Measurements from ENCODE around the gene DSCAM. TPM values are rescaled to one million over a fixed set of nuclear protein-coding genes. Genes with fewer than 3 reads are reported as not detected.
A peak's percentile ranks its signal among the peaks of the same experiment; 100 is the strongest.

Gene DSCAM
- total RNA-seq, 1 donor from 2014 or later: not detected

DNA sequence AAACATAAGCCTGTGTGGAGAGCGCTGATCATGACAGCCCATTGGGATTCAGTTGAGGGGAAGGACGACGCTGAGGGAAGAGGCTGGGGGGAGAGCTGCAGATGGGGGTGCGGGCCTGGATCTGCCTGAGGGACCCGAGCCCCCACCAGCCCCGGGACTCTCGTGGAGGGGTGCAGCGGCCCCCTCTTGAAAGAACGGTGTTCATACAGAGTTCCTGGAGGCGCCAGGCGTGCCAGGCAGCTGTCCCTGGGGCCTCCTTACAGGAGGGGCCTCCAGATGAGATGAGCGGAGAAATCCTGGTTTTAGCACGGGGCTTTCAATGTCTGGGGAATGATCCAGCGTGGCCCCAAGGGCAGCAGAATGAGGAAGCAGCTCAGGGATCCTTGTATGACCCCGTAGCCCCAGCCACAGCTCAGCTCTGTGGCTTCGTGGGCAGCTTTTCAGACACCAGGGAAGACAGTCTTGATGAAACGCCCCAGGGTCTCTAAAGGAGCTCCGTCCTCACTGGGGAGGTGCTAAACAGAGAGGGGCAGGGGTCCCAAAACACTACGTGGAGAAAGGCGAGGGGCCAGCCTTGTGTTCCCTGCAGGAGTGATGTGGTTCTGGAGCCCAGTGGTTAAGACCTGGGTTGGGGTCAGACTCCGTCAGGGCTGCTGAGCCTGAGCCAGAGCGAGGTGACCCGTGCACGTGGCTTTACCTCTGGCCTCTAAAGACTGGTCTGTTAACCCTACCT lies 7.2 kb upstream of the DSCAM start:
- H3F3A ChIP-seq (ENCODE audit: low read depth): no peaks in the 10 kb centered on the region
- Mint-ChIP-seq H3K4me1 (no peaks in the 10 kb centered on the region), H3K36me3 (no peaks in the 10 kb centered on the region), H3K4me3 (no peak overlapping the region), H3K27me3 (ENCODE audit: insufficient read depth, low read depth) (peaks cover 1% of the 10 kb centered on the region), H3K9me3 (no peaks in the 10 kb centered on the region), H3K27ac (no peak overlapping the region)
- no peak overlapping the region for H3K4me3 ChIP-seq
- no peak overlapping the region for H3K9ac ChIP-seq
- H3K9me3 ChIP-seq (ENCODE audit: low read depth): no peaks in the 10 kb centered on the region
- no peaks in the 10 kb centered on the region for H3K27me3 ChIP-seq
- H3K36me3 ChIP-seq: no peaks in the 10 kb centered on the region
- no peaks in the 10 kb centered on the region for H3K79me2 ChIP-seq (ENCODE audit: low read depth)
- no peak for DNase-seq (ENCODE audit: low spot score)
- H3K27ac ChIP-seq: no peak overlapping the region
- TF ChIP-seq EZH2phosphoT487 (IDR thresholded peaks at IDR 0.05) (no peak), CTCF (IDR thresholded peaks at IDR 0.05) (no peak), EZH2 (IDR thresholded peaks at IDR 0.05) (no peak)
- no peaks in the 10 kb centered on the region for H3K4me1 ChIP-seq
- no peaks in the 10 kb centered on the region for H4K20me1 ChIP-seq (ENCODE audit: low read depth)
- H3K4me2 ChIP-seq: no peak overlapping the region
- no peak overlapping the region for H2AFZ ChIP-seq (replicated peaks)

DNA sequence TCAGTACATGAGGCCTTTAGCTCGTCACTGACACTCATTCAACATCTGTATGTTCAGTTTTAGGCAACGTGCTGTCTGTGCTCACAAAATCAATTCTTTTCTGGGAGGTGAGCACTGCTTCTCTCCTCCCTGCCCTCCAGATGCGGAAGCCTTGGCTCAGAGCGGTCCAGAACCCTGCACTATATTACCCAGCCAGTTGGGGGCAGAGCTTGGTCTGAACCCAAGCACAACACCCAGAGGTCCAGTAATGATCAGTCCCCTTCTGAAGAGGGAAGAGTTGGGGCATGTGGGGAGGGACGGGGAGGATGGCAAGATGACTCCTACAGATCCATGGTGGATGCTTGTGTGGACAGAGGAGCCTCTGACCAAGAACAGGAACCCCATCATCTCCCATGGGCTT lies 5.6 kb upstream of the DSCAM start:
- H2AFZ ChIP-seq (replicated peaks): no peak overlapping the region
- H3K79me2 ChIP-seq (ENCODE audit: low read depth): no peaks in the 10 kb centered on the region
- peaks cover 14% of the 10 kb centered on the region for H3K27me3 ChIP-seq
- H4K20me1 ChIP-seq (ENCODE audit: low read depth): no peaks in the 10 kb centered on the region
- no peak for DNase-seq (ENCODE audit: low spot score)
- no peak overlapping the region for H3K27ac Mint-ChIP-seq
- TF ChIP-seq CTCF (IDR thresholded peaks at IDR 0.05): peak; percentile 24
- TF ChIP-seq EZH2 (IDR thresholded peaks at IDR 0.05): no peak
- TF ChIP-seq EZH2phosphoT487 (IDR thresholded peaks at IDR 0.05): no peak
- no peak overlapping the region for H3K27ac ChIP-seq
- no peak overlapping the region for H3K4me2 ChIP-seq
- H3K36me3 ChIP-seq: no peaks in the 10 kb centered on the region
- H3K4me3 Mint-ChIP-seq: no peak overlapping the region
- H3K4me3 ChIP-seq: no peak overlapping the region
- peaks cover 13% of the 10 kb centered on the region for H3K27me3 Mint-ChIP-seq (ENCODE audit: insufficient read depth, low read depth)
- no peaks in the 10 kb centered on the region for H3K9me3 ChIP-seq (ENCODE audit: low read depth)
- H3F3A ChIP-seq (ENCODE audit: low read depth): no peaks in the 10 kb centered on the region
- no peaks in the 10 kb centered on the region for H3K4me1 ChIP-seq
- H3K9me3 Mint-ChIP-seq: no peaks in the 10 kb centered on the region
- no peaks in the 10 kb centered on the region for H3K36me3 Mint-ChIP-seq
- H3K9ac ChIP-seq: no peak overlapping the region
- H3K4me1 Mint-ChIP-seq: no peaks in the 10 kb centered on the region

GRCh38 chr21:40851749-40852148 lies 4.8 kb upstream of the DSCAM start:
- no peak overlapping the region for H3K27ac ChIP-seq
- H3K27me3 ChIP-seq: peaks cover 23% of the 10 kb centered on the region
- Mint-ChIP-seq H3K9me3 (no peaks in the 10 kb centered on the region), H3K4me1 (peaks cover 6% of the 10 kb centered on the region), H3K27ac (no peak overlapping the region), H3K4me3 (no peak overlapping the region), H3K36me3 (no peaks in the 10 kb centered on the region), H3K27me3 (ENCODE audit: insufficient read depth, low read depth) (peaks cover 19% of the 10 kb centered on the region)
- H3K36me3 ChIP-seq: no peaks in the 10 kb centered on the region
- H3K4me1 ChIP-seq: peaks cover 5% of the 10 kb centered on the region
- H3K9me3 ChIP-seq (ENCODE audit: low read depth): no peaks in the 10 kb centered on the region
- no peak for DNase-seq (ENCODE audit: low spot score)
- no peak overlapping the region for H3K9ac ChIP-seq
- H3K79me2 ChIP-seq (ENCODE audit: low read depth): no peaks in the 10 kb centered on the region
- H3K4me2 ChIP-seq: no peak overlapping the region
- no peak overlapping the region for H3K4me3 ChIP-seq
- H4K20me1 ChIP-seq (ENCODE audit: low read depth): no peaks in the 10 kb centered on the region
- TF ChIP-seq CTCF (IDR thresholded peaks at IDR 0.05) (no peak), EZH2 (IDR thresholded peaks at IDR 0.05) (no peak), EZH2phosphoT487 (IDR thresholded peaks at IDR 0.05) (no peak)
- peaks cover 7% of the 10 kb centered on the region for H3F3A ChIP-seq (ENCODE audit: low read depth)
- no peak overlapping the region for H2AFZ ChIP-seq (replicated peaks)
